Activated T-cell treated with anti-CD3 and anti-CD28 coated beads for 1 hour (primary cell): Measurements from ENCODE around the gene CRAT.

Experiments used
- DNase-seq: peaks from one replicate; pipeline ENCODE4 v3.0.0-alpha.2; 2020; ENCODE audit warnings: low read depth

CRAT gene

GRCh38 chr9:129089246-129089645 is 21.3 kb downstream of the CRAT start:
- no peak for DNase-seq

GRCh38 chr9:129084087-129084486 is 26.5 kb downstream of the CRAT start:
- DNase-seq = no peak

DNA sequence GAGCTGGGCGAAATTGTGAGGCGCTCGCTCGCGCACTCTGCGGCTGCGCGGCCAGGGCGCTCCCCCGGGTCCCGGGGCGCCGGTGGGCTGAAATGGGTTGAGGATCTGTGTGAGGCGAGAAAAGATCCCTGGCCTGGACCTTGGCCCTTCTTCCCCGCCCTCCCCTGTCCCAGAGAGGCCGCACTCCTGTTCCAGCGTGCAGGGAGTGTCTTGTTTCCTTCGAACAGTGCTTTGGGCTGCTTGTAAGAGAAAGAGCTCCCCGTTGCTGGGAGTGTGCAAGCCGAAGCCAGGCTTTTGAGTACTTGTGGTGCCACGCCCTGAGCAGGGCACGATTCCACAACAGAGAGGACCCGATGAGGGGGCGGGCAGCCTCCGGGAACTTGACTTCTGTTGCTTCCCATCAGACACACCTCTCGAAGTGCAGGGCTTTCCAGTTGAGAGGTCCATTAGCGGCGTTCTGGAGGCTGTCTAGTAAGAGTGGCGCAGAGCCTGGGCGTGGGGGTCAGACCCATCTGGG is 29.1 kb downstream of the CRAT start:
- DNase-seq = no peak

- peak; percentile 96 for DNase-seq
These were observed 29.8 kb downstream of the CRAT start, which contains the start of gene DOLPP1 for GRCh38 chr9:129080601-129081387. TSS of gene DOLPP1 (plus strand) at chr9:129081111. CDS start at chr9:129081132, 21 bp downstream.

GRCh38 chr9:129080298-129080600 is 30.3 kb downstream of the CRAT start:
- no peak for DNase-seq

- DNase-seq = no peak
These were observed 30.8 kb downstream of the CRAT start for GRCh38 chr9:129079829-129080228.

GRCh38 chr9:129078691-129079503 is 31.7 kb downstream of the CRAT start:
- DNase-seq = no peak

GRCh38 chr9:129077236-129077635 is 33.4 kb downstream of the CRAT start:
- no peak for DNase-seq

DNA sequence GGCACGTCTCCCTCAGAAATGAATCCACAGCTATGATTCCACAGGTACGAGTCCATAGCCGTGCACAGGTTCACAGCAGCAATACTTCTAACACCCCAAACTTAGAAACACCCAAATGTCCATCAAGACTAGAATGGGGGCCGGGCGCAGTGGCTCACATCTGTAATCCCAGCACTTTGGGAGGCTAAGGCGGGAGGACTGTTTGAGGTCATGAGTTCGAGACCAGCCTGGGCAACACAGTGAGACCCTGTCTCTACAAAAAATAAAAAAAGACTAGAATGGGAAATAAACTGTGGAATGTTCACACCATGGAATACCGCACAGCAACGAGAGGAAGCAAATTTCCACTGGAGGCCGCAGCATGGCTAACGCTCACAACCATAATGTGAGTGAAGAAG is 34.0 kb downstream of the CRAT start:
- DNase-seq = no peak

DNA sequence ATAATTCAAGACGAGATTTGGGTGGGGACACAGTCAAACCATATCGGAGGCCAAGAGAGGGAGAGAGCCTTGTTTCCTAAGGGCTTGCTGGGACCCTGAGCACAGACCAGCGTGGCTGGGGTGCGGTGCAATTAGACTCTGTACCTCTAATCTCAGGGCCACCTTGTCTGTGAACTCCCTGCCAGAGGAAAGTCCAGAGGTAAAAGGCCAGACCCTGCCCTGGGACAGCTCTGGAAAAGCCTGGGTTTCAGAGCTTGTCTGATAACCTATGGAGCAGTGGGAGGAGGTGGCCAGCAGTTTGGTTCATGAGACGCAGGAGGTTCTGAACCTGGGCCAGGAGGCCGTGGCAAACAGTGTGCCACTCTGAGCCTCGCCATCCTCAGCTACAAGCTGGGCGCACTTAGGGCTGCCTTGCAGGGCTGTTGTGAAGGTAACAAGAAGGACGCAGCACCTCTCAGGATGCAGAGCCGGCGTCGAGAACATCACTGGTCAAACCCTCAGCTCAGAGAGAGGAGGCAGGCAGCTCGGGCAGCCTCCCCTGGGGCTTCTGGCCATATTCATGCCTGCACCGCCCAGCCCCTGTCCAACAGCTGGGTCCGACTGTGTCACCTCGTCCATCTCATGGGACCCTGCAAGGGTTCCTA is 34.5 kb downstream of the CRAT start:
- no peak for DNase-seq

DNA sequence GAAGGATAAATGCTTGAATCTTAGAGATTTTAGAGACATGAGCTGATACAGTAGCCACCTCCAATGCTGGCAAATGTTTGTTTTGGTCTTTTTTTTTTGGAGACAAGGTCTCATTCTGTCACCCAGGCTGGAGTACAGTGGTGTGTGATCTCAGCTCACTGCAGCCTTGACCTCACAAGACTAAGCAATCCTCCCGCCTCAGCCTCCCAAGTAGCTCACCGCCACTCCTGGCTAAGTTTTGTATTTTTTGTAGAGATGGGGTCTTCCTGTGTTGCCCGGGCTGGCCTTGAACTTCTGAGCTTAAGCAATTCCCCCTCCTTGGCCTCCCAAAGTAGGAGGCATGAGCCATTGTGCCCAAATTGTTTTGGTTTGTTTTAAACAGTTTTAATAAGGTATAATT is 36.5 kb downstream of the CRAT start:
- DNase-seq = no peak

GRCh38 chr9:129073404-129073803 is 37.2 kb downstream of the CRAT start:
- DNase-seq = no peak

DNA sequence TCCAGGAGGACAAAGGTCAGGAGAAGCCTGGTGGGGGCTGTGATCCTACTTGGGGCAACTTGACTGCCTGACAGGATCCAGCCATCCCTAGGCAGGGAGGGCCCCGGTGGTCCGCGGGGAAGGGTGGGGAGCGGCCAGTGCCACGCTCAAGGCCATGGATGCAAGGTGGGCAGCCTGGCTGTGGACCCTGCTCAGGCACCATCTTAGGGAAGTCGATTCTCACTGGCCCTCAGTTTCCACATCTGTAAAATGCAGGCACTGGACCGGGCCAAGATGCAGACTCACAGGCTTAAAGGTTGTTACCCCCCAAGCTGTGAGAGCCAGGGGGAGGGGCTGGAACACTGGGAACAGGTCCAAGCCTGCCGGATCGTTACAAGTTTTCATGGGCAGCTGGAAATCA is 38.4 kb downstream of the CRAT start:
- DNase-seq = no peak

- no peak for DNase-seq
These were observed 39.0 kb downstream of the CRAT start for GRCh38 chr9:129071526-129072126.

DNA sequence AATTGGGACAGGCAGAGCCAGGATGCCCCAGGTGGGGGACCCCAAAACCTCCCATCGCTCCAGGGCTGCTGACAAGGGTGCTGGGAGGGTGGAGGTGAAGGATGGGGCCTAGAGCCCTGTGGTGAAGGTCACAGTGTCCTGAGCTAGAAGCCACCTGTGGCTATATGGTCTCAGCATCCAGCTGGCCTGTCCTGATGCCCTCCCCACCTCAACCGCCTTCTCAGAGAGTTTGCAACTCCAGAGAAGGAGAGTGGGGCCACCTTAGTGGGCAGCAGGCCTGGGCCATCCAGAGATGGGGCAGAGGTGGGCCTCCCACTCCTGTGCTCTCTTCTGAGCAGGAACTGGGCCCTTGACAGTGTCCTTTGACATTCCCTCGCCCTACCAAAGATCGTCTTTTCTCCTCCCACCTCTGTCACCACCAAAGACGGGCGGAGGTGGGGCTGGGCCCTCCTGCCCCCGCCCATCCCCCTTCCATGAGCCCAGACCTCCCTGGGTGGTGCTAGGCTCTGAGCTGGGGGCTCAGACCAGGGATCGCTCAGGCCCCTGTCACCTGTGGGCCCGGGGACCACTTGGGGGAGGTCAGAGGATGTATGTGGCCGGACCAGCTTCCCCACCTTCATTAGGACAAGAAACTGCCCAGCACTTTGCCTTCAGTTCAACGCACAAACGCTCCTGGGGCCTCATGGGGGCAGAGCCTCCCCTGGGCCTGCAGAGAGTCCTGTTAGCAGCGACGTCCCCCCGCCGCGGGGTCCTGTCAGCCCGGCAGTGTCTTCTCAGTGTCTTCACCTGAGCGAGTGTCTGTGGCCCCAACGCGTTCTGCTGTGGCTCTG is 39.7 kb downstream of the CRAT start:
- no peak for DNase-seq

- no peak for DNase-seq
These were observed 40.5 kb downstream of the CRAT start for GRCh38 chr9:129069862-129070641.

GRCh38 chr9:129068990-129069861 is 41.4 kb downstream of the CRAT start:
- DNase-seq = peak; percentile 40

DNA sequence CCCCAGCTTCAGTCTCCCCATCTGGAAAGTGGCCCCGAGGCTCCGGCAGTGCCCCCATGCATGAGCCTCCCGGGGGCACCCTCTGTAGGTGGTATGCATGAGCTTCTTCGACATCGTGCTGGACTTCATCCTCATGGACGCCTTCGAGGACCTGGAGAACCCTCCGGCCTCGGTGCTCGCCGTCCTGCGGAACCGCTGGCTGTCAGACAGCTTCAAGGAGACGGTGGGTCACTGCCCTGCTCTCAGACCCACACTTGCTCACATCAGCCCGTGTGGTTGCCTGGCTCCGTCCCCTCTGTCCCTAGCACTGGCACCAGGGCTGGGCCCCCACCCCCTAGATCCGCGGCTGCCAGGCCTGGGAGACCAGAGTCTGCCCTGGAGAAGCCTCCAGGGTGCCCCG is 42.5 kb downstream of the CRAT start:
- DNase-seq = no peak

DNA sequence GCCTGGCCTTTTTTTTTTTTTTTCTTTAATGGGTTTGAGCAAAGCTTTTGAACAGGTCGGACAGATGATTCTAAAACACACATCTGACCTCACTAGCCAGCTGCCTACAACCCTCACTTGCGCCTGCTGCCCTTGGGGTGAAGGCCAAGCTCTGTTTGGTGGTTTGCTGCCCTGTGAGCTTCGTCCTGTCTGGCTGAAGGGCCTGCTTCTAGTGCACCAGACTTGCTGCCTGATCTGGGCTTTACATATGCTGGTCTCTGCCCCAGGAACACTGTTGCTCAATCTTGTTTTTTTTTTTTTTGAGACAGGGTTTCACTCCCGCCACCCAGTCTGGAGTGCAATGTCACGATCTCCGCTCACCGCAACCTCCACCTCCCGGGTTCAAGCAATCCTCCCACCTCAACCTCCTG is 46.1 kb downstream of the CRAT start:
- no peak for DNase-seq

DNA sequence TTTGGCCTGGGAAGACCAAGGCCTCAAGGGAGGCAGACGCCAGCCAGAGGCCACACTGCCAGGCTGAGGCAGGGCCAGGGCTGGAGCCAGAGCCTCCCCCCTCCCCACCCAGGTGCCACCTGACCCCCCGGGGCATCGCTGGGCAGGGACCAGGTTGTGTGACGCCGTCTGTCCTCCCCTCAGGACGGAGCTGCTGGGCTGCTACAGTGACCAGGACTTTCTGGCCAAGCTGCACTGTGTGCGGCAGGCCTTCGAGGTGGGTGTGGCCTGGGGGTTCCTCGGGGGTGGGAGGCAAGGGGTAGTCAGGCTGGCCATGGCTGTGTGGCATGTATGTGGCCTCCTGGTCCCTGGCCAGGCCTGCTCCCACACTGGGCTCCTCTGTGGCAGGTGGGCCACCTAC is 47.5 kb downstream of the CRAT start:
- DNase-seq = no peak
